SK-N-SH treated with all-trans-retinoic acid at 6 μM for 48 hours (cell line): ENCODE measurements around the gene ZBTB40.

Experiments
- ATAC-seq: fragments of 200-7000 bp; cut with Tn5 transposase; 3 replicates; pipeline ENCODE4 v1.9.1; 2020; ENCODE audit warnings: mild to moderate bottlenecking, moderate library complexity
- ARNTL ChIP-seq: fragments of 450-650 bp; formaldehyde crosslinking; IDR thresholded peaks from 2 replicates; pipeline ENCODE4 v1.5.0; 2020; ENCODE audit warnings: low read depth, mild to moderate bottlenecking, moderate library complexity, borderline replicate concordance
- CSDC2 ChIP-seq: fragments of 250-450 bp; sonication (Bioruptor Pico); IDR thresholded peaks from 2 replicates; pipeline ENCODE4 v1.5.0; 2020; ENCODE audit warnings: mild to moderate bottlenecking, moderate library complexity
- ESRRG ChIP-seq: fragments of 250-450 bp; sonication (Bioruptor Pico); IDR thresholded peaks from 2 replicates; pipeline ENCODE4 v1.6.1; 2021; ENCODE audit warnings: mild to moderate bottlenecking
- GLIS3 ChIP-seq: fragments of 250-450 bp; sonication (Bioruptor Pico); IDR thresholded peaks from 2 replicates; pipeline ENCODE4 v1.5.0; 2020; ENCODE audit warnings: mild to moderate bottlenecking, moderate library complexity
- ISL1 ChIP-seq: fragments of 250-450 bp; sonication (Bioruptor Pico); IDR thresholded peaks from 2 replicates; pipeline ENCODE4 v2.1.2; 2022; ENCODE audit warnings: mild to moderate bottlenecking, moderate library complexity
- OSR1 ChIP-seq: fragments of 250-450 bp; sonication (Bioruptor Pico); IDR thresholded peaks from 2 replicates; pipeline ENCODE4 v1.8.0; 2022; ENCODE audit warnings: moderate library complexity, mild to moderate bottlenecking, inconsistent platforms
- RARB ChIP-seq: fragments of 250-450 bp; sonication (Bioruptor Pico); IDR thresholded peaks from 2 replicates; pipeline ENCODE4 v1.8.0; 2021; ENCODE audit warnings: mild to moderate bottlenecking, moderate library complexity
- SNAI2 ChIP-seq: fragments of 250-450 bp; sonication (Bioruptor Pico); IDR thresholded peaks from 2 replicates; pipeline ENCODE4 v1.5.0; 2020; ENCODE audit warnings: mild to moderate bottlenecking, moderate library complexity
- TOX ChIP-seq: fragments of 250-450 bp; sonication (Bioruptor Pico); IDR thresholded peaks from 2 replicates; pipeline ENCODE4 v1.8.0; 2021; ENCODE audit warnings: mild to moderate bottlenecking, moderate library complexity, borderline replicate concordance
- ZFP3 ChIP-seq: fragments of 250-450 bp; sonication (Bioruptor Pico); IDR thresholded peaks from 2 replicates; pipeline ENCODE4 v1.5.0; 2020; ENCODE audit warnings: mild to moderate bottlenecking, moderate library complexity
- ZFP30 ChIP-seq: fragments of 450-650 bp; formaldehyde crosslinking; IDR thresholded peaks from 2 replicates; pipeline ENCODE4 v1.5.0; 2022; ENCODE audit warnings: mild to moderate bottlenecking, moderate library complexity
- ZNF565 ChIP-seq: fragments of 450-650 bp; formaldehyde crosslinking; conservative IDR thresholded peaks from 2 replicates; pipeline ENCODE4 v1.5.0; 2020; ENCODE audit warnings: low read depth, mild to moderate bottlenecking, moderate library complexity
- ZNF70 ChIP-seq: fragments of 450-650 bp; formaldehyde crosslinking; IDR thresholded peaks from 2 replicates; pipeline ENCODE4 v1.5.0; 2020; ENCODE audit warnings: mild to moderate bottlenecking, moderate library complexity
- ZNF8 ChIP-seq: fragments of 450-650 bp; formaldehyde crosslinking; IDR thresholded peaks from 2 replicates; pipeline ENCODE4 v1.5.0; 2020; ENCODE audit warnings: mild to moderate bottlenecking, moderate library complexity
- TF ChIP-seq, protein P1 (sequence below): fragments of 250-450 bp; sonication (Bioruptor Pico); IDR thresholded peaks from 2 replicates; pipeline ENCODE4 v1.8.0; 2020; ENCODE audit warnings: mild to moderate bottlenecking, moderate library complexity, borderline replicate concordance
- TF ChIP-seq, protein P2 (sequence below): fragments of 250-450 bp; sonication (Bioruptor Pico); IDR thresholded peaks from 2 replicates; pipeline ENCODE4 v1.8.0; 2021; ENCODE audit warnings: low read depth, mild to moderate bottlenecking, moderate library complexity, borderline replicate concordance
- TF ChIP-seq, protein P3 (sequence below): fragments of 250-450 bp; sonication (Bioruptor Pico); IDR thresholded peaks from 2 replicates; pipeline ENCODE4 v1.5.1; 2020; ENCODE audit warnings: low read depth, mild to moderate bottlenecking, moderate library complexity
- TF ChIP-seq, protein P4 (sequence below): fragments of 250-450 bp; sonication (Bioruptor Pico); IDR thresholded peaks from 2 replicates; pipeline ENCODE4 v1.5.0; 2020; ENCODE audit warnings: mild to moderate bottlenecking, moderate library complexity

Gene ZBTB40

DNA sequence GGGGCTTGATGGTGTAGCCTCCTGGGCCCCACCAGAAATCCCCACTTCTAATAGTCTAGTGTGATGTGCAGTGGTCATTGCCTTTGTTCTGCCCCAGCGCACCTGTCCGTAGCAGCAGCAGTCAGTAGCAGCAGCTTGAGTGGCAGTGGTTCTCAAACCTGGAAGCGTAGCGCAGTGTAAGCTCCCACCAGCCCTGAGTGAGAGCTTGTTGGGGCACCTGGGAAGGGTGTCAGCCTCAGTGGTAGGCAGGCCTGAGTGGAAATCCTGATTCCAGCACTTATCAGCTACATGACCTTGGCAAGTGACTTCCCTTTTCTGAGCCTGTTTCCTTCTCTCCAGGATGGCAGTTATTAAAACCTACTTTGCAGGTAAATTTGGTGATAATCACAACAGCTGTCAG, 70.0 kb downstream of the ZBTB40 start:
- TF ChIP-seq OSR1 (CRISPR knock-in tag) = no peak
- TF ChIP-seq ZNF8 (CRISPR knock-in tag) = no peak
- TF ChIP-seq TOX (CRISPR knock-in tag) = no peak
- TF ChIP-seq ESRRG (CRISPR knock-in tag) = no peak
- no peak for TF ChIP-seq ZNF70 (CRISPR knock-in tag)
- TF ChIP-seq ZNF565 = no peak
- TF ChIP-seq, protein P1, sequence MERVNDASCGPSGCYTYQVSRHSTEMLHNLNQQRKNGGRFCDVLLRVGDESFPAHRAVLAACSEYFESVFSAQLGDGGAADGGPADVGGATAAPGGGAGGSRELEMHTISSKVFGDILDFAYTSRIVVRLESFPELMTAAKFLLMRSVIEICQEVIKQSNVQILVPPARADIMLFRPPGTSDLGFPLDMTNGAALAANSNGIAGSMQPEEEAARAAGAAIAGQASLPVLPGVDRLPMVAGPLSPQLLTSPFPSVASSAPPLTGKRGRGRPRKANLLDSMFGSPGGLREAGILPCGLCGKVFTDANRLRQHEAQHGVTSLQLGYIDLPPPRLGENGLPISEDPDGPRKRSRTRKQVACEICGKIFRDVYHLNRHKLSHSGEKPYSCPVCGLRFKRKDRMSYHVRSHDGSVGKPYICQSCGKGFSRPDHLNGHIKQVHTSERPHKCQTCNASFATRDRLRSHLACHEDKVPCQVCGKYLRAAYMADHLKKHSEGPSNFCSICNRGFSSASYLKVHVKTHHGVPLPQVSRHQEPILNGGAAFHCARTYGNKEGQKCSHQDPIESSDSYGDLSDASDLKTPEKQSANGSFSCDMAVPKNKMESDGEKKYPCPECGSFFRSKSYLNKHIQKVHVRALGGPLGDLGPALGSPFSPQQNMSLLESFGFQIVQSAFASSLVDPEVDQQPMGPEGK = no peak

DNA sequence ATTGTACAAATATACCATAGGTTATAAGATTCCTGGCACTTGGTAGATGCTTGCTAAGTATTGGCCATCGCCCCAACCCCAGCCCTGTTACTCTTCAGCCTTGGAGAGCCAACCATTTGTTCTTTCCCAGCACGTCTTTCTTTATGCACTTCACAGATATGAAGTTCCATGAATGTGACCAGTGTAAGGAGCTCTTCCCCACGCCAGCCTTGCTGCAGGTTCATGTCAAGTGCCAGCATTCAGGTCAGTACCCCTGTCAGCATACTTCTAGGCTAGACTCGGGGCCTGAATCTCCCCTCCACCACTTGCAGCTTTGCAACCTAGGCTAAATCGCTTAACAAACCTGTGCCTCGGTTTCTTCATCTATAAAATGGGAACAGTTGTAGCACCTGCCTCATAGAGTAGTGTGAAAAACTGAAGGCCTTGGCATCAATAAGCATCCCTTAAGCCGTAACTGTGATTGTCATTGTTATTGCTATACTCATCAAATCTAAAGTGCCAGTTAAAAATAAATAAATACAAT, 70.6 kb downstream of the ZBTB40 start:
- ATAC-seq = no peak
- no peak for TF ChIP-seq ZFP3
- TF ChIP-seq ISL1 = no peak
- no peak for TF ChIP-seq ESRRG (CRISPR knock-in tag)
- TF ChIP-seq GLIS3 (CRISPR knock-in tag) = no peak
- TF ChIP-seq ARNTL (CRISPR knock-in tag) = no peak
- TF ChIP-seq RARB (CRISPR knock-in tag) = no peak
- TF ChIP-seq ZNF8 (CRISPR knock-in tag) = no peak
- TF ChIP-seq, protein P2, sequence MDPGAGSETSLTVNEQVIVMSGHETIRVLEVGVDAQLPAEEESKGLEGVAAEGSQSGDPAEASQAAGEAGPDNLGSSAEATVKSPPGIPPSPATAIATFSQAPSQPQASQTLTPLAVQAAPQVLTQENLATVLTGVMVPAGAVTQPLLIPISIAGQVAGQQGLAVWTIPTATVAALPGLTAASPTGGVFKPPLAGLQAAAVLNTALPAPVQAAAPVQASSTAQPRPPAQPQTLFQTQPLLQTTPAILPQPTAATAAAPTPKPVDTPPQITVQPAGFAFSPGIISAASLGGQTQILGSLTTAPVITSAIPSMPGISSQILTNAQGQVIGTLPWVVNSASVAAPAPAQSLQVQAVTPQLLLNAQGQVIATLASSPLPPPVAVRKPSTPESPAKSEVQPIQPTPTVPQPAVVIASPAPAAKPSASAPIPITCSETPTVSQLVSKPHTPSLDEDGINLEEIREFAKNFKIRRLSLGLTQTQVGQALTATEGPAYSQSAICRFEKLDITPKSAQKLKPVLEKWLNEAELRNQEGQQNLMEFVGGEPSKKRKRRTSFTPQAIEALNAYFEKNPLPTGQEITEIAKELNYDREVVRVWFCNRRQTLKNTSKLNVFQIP (CRISPR knock-in tag) = no peak
- TF ChIP-seq ZNF70 (CRISPR knock-in tag) = no peak
- TF ChIP-seq, protein P1 = no peak
- TF ChIP-seq, protein P3, sequence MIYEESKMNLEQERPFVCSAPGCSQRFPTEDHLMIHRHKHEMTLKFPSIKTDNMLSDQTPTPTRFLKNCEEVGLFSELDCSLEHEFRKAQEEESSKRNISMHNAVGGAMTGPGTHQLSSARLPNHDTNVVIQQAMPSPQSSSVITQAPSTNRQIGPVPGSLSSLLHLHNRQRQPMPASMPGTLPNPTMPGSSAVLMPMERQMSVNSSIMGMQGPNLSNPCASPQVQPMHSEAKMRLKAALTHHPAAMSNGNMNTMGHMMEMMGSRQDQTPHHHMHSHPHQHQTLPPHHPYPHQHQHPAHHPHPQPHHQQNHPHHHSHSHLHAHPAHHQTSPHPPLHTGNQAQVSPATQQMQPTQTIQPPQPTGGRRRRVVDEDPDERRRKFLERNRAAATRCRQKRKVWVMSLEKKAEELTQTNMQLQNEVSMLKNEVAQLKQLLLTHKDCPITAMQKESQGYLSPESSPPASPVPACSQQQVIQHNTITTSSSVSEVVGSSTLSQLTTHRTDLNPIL (CRISPR knock-in tag) = no peak
- no peak for TF ChIP-seq ZFP30 (CRISPR knock-in tag)

More for the DNA sequence above, 70.0 kb downstream of the ZBTB40 start:
- ATAC-seq = no peak

DNA sequence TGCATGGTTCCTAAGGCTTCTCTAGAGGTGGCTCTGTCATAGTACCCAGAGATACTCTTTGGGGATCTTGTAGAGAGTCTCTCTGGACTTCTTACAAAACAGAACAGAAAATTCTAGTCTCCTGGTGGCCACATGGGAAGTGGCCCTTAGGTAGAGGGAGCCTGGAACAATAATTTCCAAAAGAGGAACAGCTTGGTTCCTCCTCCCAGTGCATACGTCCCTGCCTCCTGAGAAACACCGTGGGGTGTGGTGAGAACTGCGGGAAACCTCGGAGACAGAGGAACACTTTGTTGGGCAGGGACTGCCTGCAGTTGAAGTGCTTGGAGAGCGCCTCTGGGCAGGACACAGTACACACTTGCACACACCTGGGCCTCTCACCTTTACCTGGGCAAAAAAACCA, 72.8 kb downstream of the ZBTB40 start:
- TF ChIP-seq GLIS3 (CRISPR knock-in tag) (no peak), TOX (CRISPR knock-in tag) (no peak)

DNA sequence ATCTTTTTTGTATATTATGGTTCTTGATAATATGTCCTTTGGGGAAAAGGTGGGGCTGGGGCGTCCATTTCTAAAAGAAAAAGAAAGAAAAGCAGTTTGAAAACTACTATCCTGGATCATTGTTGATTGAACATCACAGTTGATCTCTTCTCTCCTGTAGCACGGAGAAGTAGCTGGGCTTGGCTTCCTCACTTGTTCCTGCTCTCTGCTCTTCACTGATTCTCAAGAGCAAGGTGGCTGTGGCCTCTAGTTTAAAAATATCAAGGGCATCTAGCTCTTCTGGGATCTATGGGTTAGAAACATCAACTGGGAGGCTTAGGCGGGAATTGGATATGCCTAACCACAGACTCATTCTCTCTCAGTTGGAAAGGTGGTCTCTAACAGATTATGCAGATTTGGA, 73.6 kb downstream of the ZBTB40 start:
- ATAC-seq = no peak
- TF ChIP-seq, protein P4, sequence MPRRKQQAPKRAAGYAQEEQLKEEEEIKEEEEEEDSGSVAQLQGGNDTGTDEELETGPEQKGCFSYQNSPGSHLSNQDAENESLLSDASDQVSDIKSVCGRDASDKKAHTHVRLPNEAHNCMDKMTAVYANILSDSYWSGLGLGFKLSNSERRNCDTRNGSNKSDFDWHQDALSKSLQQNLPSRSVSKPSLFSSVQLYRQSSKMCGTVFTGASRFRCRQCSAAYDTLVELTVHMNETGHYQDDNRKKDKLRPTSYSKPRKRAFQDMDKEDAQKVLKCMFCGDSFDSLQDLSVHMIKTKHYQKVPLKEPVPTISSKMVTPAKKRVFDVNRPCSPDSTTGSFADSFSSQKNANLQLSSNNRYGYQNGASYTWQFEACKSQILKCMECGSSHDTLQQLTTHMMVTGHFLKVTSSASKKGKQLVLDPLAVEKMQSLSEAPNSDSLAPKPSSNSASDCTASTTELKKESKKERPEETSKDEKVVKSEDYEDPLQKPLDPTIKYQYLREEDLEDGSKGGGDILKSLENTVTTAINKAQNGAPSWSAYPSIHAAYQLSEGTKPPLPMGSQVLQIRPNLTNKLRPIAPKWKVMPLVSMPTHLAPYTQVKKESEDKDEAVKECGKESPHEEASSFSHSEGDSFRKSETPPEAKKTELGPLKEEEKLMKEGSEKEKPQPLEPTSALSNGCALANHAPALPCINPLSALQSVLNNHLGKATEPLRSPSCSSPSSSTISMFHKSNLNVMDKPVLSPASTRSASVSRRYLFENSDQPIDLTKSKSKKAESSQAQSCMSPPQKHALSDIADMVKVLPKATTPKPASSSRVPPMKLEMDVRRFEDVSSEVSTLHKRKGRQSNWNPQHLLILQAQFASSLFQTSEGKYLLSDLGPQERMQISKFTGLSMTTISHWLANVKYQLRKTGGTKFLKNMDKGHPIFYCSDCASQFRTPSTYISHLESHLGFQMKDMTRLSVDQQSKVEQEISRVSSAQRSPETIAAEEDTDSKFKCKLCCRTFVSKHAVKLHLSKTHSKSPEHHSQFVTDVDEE (CRISPR knock-in tag) = no peak
- TF ChIP-seq, protein P3 (CRISPR knock-in tag) = no peak
- TF ChIP-seq ZFP30 (CRISPR knock-in tag) (no peak), ZNF565 (no peak), CSDC2 (no peak), ARNTL (CRISPR knock-in tag) (no peak), SNAI2 (CRISPR knock-in tag) (no peak)
- TF ChIP-seq, protein P1 = no peak

More for the DNA sequence above, 72.8 kb downstream of the ZBTB40 start:
- ATAC-seq = no peak
